ENCODE results near the gene TBC1D10A.

GRCh38 chr22:30354644-30355043 is 27.9 kb upstream of the TBC1D10A start:
- TF ChIP-seq CTCF (optimal IDR thresholded peaks at IDR 0.05 in 1 of 3, IDR thresholded peaks at IDR 0.05 in 1 of 3, conservative IDR thresholded peaks at IDR 0.05 in 1 of 3; ENCODE audit: extremely low read depth in 1 of 3, insufficient read depth in 2 of 3, low read length in 3 of 3) (no peak), EZH2 (IDR thresholded peaks at IDR 0.05; ENCODE audit: low read length) (no peak)

All from keratinocyte (primary cell).